ENCODE results near the gene AMT.
A peak's percentile ranks its signal among the peaks of the same experiment; 100 is the strongest.
"Not testable (repeated sequence)": the region's sequence is repeated elsewhere in the genome, so short reads cannot be mapped to it uniquely, and the experiment has no call there.

AMT gene

GRCh38 chr3:49421890-49422378, 339 bp downstream of the AMT start:
- DNase-seq (ENCODE audit: low spot score): no peak

- no peak for DNase-seq (ENCODE audit: low spot score)
Measured at GRCh38 chr3:49417516-49418120, 4.7 kb downstream of the AMT start.

- DNase-seq (ENCODE audit: low spot score): no peak
Measured at GRCh38 chr3:49416867-49417266, 5.4 kb downstream of the AMT start.

- DNase-seq (ENCODE audit: low spot score): no peak
Measured at GRCh38 chr3:49415931-49416601, 6.2 kb downstream of the AMT start.

- no peak for DNase-seq (ENCODE audit: low spot score)
Measured at GRCh38 chr3:49414753-49415152, 7.5 kb downstream of the AMT start.

GRCh38 chr3:49413338-49413734, 8.9 kb downstream of the AMT start:
- DNase-seq (ENCODE audit: low spot score): no peak

DNA sequence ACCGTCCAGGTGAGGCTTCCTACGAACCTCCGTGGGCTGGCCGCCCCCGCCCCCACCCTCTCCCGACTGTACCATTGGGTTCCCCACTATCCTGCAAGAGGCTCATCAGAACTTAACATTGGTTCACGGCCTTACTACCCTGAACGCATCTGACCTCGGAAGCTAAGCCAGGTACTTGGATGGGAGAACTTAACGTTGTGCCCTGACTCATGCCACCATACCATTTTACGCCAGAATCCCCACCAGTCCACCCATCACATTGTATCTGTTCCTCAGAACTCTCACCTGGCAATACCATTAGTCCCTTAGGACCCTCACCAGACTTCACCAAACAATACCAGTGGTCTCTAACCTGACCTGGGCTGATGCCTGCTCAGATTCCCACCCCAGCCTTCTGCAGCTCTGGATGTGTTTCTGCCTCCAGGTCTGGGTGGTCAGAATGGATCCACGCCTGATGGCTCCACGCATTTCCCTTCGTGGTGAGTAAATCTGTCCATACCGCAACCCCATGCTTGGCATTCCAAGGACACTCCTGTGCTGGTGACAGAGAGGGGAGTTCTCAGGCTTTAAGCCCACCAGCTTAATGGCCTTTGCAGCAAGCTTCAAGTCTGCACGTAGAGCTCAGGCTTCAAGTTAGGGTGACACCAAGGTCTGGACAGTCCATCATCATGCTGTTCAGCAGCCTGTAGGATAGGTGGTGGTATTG, 9.5 kb downstream of the AMT start:
- no peak for DNase-seq (ENCODE audit: low spot score)

- DNase-seq (ENCODE audit: low spot score): peak; percentile 100
Measured at GRCh38 chr3:49411968-49412631, 10.2 kb downstream of the AMT start, which contains the start of the genes RHOA and TCTA. Gene RHOA, minus strand, starts transcription at chr3:49411976. Its CDS starts 36,387 bp downstream, at chr3:49375589. Gene TCTA, plus strand, starts transcription at chr3:49412423. Its CDS starts 4 bp downstream, at chr3:49412427.

DNA sequence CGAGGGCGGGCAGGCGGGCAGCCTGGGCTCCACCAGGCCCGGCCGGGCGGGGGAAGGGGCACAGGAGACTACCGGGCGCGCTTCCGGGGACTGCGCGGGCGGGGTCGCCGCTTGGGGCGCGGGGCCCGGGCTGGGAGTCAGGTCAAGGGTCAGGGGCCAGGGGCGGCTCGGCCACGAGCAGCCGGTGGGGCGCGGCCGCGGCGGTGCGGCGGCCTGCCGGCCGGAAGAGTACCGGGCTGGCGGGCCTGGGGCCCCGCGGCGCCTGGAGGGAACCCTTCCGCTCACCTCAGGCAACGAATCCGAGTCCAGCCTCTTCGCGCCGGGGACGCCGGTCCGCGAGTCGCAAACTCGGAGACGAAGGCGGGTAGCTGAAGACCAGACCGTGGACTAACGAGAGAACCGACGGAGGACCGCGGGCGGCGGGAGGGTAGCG, 10.7 kb downstream of the AMT start:
- no peak for DNase-seq (ENCODE audit: low spot score)

- DNase-seq (ENCODE audit: low spot score): peak; percentile 48
Measured at GRCh38 chr3:49410846-49411534, 11.3 kb downstream of the AMT start.

DNA sequence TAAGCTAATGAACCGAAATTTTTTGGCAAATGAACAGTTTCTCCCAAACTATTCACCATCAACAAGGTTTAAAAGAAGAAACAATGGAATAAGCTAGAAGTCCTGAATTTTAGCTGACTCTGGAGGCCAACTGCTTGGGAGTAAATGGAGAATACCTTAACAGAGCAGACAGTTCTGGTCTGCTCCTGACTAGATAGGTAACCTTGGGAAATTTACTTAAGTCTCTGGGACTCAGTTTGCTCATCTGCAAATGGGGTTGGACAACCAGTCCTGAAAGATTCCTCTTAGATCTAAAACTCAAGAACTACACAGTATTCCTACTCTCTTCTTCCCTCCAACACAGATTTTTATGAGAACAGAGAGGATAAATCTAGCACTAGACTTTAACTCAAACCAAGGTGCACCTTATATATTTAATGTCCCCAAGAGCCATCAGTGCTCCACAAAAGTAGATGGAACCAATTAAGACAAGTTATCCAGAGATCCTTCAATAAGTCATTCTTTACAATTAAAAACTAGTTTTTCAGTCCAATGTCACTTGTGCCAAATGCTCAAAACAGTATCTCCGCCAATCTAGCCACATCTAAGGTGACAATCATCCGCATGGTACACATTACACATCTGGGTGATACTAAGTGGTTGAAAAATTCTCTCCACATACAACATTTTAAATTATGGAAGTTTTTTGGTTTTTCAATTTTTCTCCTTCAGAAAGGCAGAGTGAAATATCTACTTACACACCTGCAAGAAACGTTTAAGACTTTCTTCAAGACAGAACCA, 12.0 kb downstream of the AMT start:
- no peak for DNase-seq (ENCODE audit: low spot score)

- no peak for DNase-seq (ENCODE audit: low spot score)
Measured at GRCh38 chr3:49406571-49407565, 15.4 kb downstream of the AMT start.

GRCh38 chr3:49405570-49405969, 16.7 kb downstream of the AMT start:
- DNase-seq (ENCODE audit: low spot score): not testable (repeated sequence)

DNA sequence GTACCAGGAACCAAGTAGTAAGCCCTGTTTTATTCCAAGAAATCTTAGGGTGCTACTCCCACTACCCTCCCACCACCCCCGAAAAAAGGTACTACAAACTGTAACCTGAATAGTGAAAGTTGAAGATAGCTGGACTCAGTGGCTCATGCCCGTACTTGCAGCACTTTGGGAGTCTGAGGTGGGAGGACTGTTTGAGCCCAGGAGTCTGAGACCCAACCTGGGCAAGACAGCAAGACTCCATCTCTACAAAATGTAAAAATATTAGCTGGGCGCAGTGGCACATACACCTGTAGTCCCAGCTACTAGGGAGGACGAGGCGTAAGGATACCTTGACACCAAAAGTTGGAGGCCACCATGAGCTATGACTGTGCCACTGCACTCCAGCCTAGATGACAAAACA, 18.4 kb downstream of the AMT start:
- DNase-seq (ENCODE audit: low spot score): no peak

DNA sequence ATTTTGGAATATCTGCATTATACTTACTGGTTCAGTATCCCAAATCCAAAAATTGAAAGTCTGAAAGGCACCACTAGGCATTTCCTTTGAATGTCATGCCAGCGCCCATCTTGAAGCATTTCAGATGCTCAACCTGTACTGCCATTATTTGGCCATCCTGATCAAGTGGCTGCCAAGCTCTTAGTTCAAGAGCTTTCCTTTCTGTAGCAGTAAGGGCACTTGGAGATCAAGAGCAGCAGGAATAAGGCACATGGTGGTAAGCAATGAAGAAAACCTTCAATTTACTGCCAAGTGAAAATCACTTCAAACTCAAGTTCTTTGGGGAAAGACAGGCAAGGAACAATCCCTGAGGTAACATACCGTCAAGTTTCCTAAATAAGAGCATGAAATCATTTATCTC, 20.5 kb downstream of the AMT start:
- no peak for DNase-seq (ENCODE audit: low spot score)

GRCh38 chr3:49399461-49399860, 22.8 kb downstream of the AMT start:
- DNase-seq (ENCODE audit: low spot score): no peak

DNA sequence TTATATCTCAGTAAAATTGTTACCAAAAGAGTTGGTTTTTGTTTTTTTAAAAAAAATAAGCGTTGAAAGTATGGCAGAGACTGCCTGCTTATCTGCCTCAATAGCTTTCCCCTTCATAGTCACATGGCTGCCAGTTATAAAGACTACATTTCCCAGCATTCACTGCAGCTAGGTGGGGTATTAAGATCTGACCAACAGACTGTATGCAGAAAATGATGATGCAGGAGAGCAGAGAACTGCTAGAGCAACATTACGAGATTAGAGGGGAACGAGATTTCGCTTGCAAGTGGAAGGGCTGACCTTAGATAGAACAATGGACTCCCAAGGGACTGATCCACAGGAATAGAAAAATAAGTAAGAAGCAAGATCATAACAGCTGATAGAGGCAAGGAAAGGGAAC, 24.8 kb downstream of the AMT start:
- no peak for DNase-seq (ENCODE audit: low spot score)

- not testable (repeated sequence) for DNase-seq (ENCODE audit: low spot score)
Measured at GRCh38 chr3:49391310-49391709, 31.0 kb downstream of the AMT start.

GRCh38 chr3:49389297-49389696, 33.0 kb downstream of the AMT start:
- DNase-seq (ENCODE audit: low spot score): no peak
